CD4-positive, alpha-beta T cell (primary cell): Measurements from ENCODE around the gene RASGRF2. TPM values are rescaled to one million over a fixed set of nuclear protein-coding genes. Genes with fewer than 3 reads are reported as not detected.
"Not testable (repeated sequence)": the region's sequence is repeated elsewhere in the genome, so short reads cannot be mapped to it uniquely, and the experiment has no call there.

ENCODE experiments used
- ATAC-seq: fragments of 200-7000 bp; cut with Tn5 transposase; one replicate; pipeline ENCODE4 v1.10.0; 2022; ENCODE audit warnings: mild to moderate bottlenecking; ENCODE audit not compliant: poor library complexity
- CTCF ChIA-PET: fragments of 350-600 bp; sonication (Branson Sonifier 250); formaldehyde crosslinking; loops from one replicate; lab custom pipeline; 2021; ENCODE audit warnings: antibody characterized with exemption, inconsistent platforms; lab: Charles Lee
- POLR2A ChIA-PET: fragments of 350-600 bp; sonication (Branson Sonifier 250); formaldehyde crosslinking; loops from one replicate; lab custom pipeline; 2021; ENCODE audit warnings: antibody characterized with exemption, inconsistent platforms; lab: Charles Lee
- DNase-seq, 14 experiments: peaks; one replicate each; pipeline ENCODE4 v3.0.0-alpha.2; 2013 to 2020; ENCODE audit warnings: mixed read lengths in 2 of 14
- H3K27ac ChIP-seq, 2 donors: one replicate each; pipeline versions ENCODE4 v1.5.1 to v1.7.0; 2013; ENCODE audit warnings: low read length in 2 of 2, low read depth in 1 of 2, mild to moderate bottlenecking in 1 of 2
- H3K27me3 ChIP-seq, 2 experiments: 1 replicate in 1 of 2; 2 replicates in 1 of 2; pipeline versions ENCODE4 v1.6.1 to v1.7.0; 2013; ENCODE audit warnings: low read length in 2 of 2, control low read depth in 1 of 2, mild to moderate bottlenecking in 1 of 2, moderate library complexity in 1 of 2; ENCODE audit not compliant: insufficient read depth in 2 of 2, control insufficient read depth in 1 of 2
- H3K36me3 ChIP-seq: one replicate; pipeline ENCODE4 v1.6.1; 2013; ENCODE audit warnings: low read length, control low read depth; ENCODE audit not compliant: insufficient read depth
- H3K4me1 ChIP-seq: one replicate; pipeline ENCODE4 v1.6.1; 2013; ENCODE audit warnings: low read length, control low read depth; ENCODE audit not compliant: insufficient read depth
- H3K4me3 ChIP-seq: one replicate; pipeline ENCODE4 v1.5.1; 2013; ENCODE audit warnings: mild to moderate bottlenecking, low read length, moderate library complexity
- H3K9me3 ChIP-seq, 2 experiments: 1 replicate in 1 of 2; 2 replicates in 1 of 2; pipeline versions ENCODE4 v1.6.1 to v1.7.0; 2013; ENCODE audit warnings: low read length in 2 of 2, mild to moderate bottlenecking in 2 of 2, control low read depth in 1 of 2, moderate library complexity in 1 of 2; ENCODE audit not compliant: control insufficient read depth in 1 of 2, insufficient read depth in 1 of 2
- H3K27ac Mint-ChIP-seq: one replicate; pipeline ENCODE4 v1.8.0; 2020; ENCODE audit warnings: mixed read lengths
- H3K27me3 Mint-ChIP-seq: one replicate; pipeline ENCODE4 v1.8.0; 2021; ENCODE audit warnings: mixed read lengths
- H3K36me3 Mint-ChIP-seq: one replicate; pipeline ENCODE4 v1.8.0; 2021; ENCODE audit warnings: low read depth, mixed read lengths
- H3K4me1 Mint-ChIP-seq: one replicate; pipeline ENCODE4 v1.8.0; 2021; ENCODE audit warnings: low read depth, mixed read lengths
- H3K4me3 Mint-ChIP-seq: one replicate; pipeline ENCODE4 v1.8.0; 2020; ENCODE audit warnings: mild to moderate bottlenecking, mixed read lengths
- H3K9me3 Mint-ChIP-seq: one replicate; pipeline ENCODE4 v1.8.0; 2020; ENCODE audit warnings: mixed read lengths
- CTCF ChIP-seq: fragments of 200-600 bp; IDR thresholded peaks from one replicate; pipeline ENCODE4 v1.8.0; 2022; ENCODE audit warnings: antibody characterized with exemption, mild to moderate bottlenecking
- intact Hi-C, 2 experiments: fragments of 100-400 bp; cut with DNase I in 1 of 2; cut with micrococcal nuclease in 1 of 2; formaldehyde crosslinking; loops; one replicate each; pipeline versions ENCODE4 v1.15.1 to v1.9.0; 2023 to 2025; cut with DNase I, micrococcal nuclease
- total RNA-seq, 174 experiments: library from RNA in 2 of 174; stranded (reverse) in 2 of 174; gene quantifications; one replicate each; pipeline ENCODE4 v1.2.3 and lab custom pipeline; 2021 to 2026

The RASGRF2 gene
- total RNA-seq, 2 experiments from 2014 or later: 21.9 to 24.9 TPM

GRCh38 chr5:81254886-81255559 is 294.9 kb downstream of the RASGRF2 start:
- TF ChIP-seq CTCF: no peak
- ChIA-PET CTCF (no interaction called here), POLR2A (no interaction called here)

GRCh38 chr5:81256766-81257165 is 296.6 kb downstream of the RASGRF2 start:
- H3K9me3 Mint-ChIP-seq: peaks cover 3% of the 10 kb centered on the region
- intact Hi-C loops: no loop called here
- DNase-seq: no peak
- Histone ChIP-seq H3K4me3 (no peak overlapping the region), H3K9me3 (peaks cover 0 to 3% of the 10 kb centered on the region in 2 experiments), H3K27ac (no peak overlapping the region), H3K4me1 (no peaks in the 10 kb centered on the region), H3K36me3 (no peaks in the 10 kb centered on the region), H3K27me3 (no peaks in the 10 kb centered on the region)
- no peak overlapping the region for H3K27ac Mint-ChIP-seq
- no peak for TF ChIP-seq CTCF
- H3K36me3 Mint-ChIP-seq: peaks cover 37% of the 10 kb centered on the region
- ChIA-PET CTCF (no interaction called here), POLR2A (no interaction called here)
- H3K27me3 Mint-ChIP-seq: no peaks in the 10 kb centered on the region
- no peaks in the 10 kb centered on the region for H3K4me1 Mint-ChIP-seq
- no peak overlapping the region for H3K4me3 Mint-ChIP-seq
- no peak for ATAC-seq

More at GRCh38 chr5:81254886-81255559, 294.9 kb downstream of the RASGRF2 start:
- Mint-ChIP-seq H3K9me3 (peaks cover 3% of the 10 kb centered on the region), H3K27ac (no peak overlapping the region), H3K4me3 (no peak overlapping the region), H3K4me1 (no peaks in the 10 kb centered on the region), H3K36me3 (peaks cover 26% of the 10 kb centered on the region), H3K27me3 (no peaks in the 10 kb centered on the region)
- no peaks in the 10 kb centered on the region for H3K4me1 ChIP-seq
- no peaks in the 10 kb centered on the region for H3K27me3 ChIP-seq
- peaks cover 0 to 3% of the 10 kb centered on the region in 2 experiments for H3K9me3 ChIP-seq
- intact Hi-C loops: no loop called here
- no peaks in the 10 kb centered on the region for H3K36me3 ChIP-seq
- H3K27ac ChIP-seq: no peak overlapping the region
- no peak for ATAC-seq
- H3K4me3 ChIP-seq: no peak overlapping the region
- DNase-seq: no peak

GRCh38 chr5:81262796-81263195 is 302.6 kb downstream of the RASGRF2 start:
- H3K9me3 Mint-ChIP-seq, H3K36me3 ChIP-seq: not testable (repeated sequence)
- H3K36me3 Mint-ChIP-seq: peaks cover 74% of the 10 kb centered on the region

GRCh38 chr5:81265101-81265500 is 304.9 kb downstream of the RASGRF2 start:
- H3K9me3 ChIP-seq: peaks cover 0 to 3% of the 10 kb centered on the region in 2 experiments
- no peaks in the 10 kb centered on the region for H3K36me3 ChIP-seq
- H3K4me3 Mint-ChIP-seq: no peak overlapping the region
- no peak overlapping the region for H3K4me3 ChIP-seq
- no peaks in the 10 kb centered on the region for H3K4me1 Mint-ChIP-seq
- no peaks in the 10 kb centered on the region for H3K4me1 ChIP-seq
- no peak for TF ChIP-seq CTCF
- H3K27me3 Mint-ChIP-seq: no peaks in the 10 kb centered on the region
- no peak overlapping the region for H3K27ac Mint-ChIP-seq
- intact Hi-C loops: no loop called here
- no peak overlapping the region for H3K27ac ChIP-seq
- ChIA-PET CTCF (interaction anchor here (0.5 kb wide), 1 partner anchor 241 kb away, joined by 4 read pairs; no protein-coding TSS in a partner anchor), POLR2A (no interaction called here)
- peaks cover 4% of the 10 kb centered on the region for H3K9me3 Mint-ChIP-seq
- H3K36me3 Mint-ChIP-seq: peaks cover 67% of the 10 kb centered on the region
- ATAC-seq (no peak), DNase-seq (no peak)
- H3K27me3 ChIP-seq: no peaks in the 10 kb centered on the region

More at GRCh38 chr5:81262796-81263195, 302.6 kb downstream of the RASGRF2 start:
- H3K4me3 Mint-ChIP-seq, H3K27ac ChIP-seq, POLR2A ChIA-PET, DNase-seq, CTCF ChIA-PET, ATAC-seq, H3K27me3 ChIP-seq, intact Hi-C loops, H3K9me3 ChIP-seq, H3K4me1 ChIP-seq, H3K27me3 Mint-ChIP-seq, H3K4me3 ChIP-seq, H3K4me1 Mint-ChIP-seq, H3K27ac Mint-ChIP-seq: not testable (repeated sequence)
